Adipose tissue (tissue), 3 donors: Measurements from ENCODE around the gene PHACTR3. TPM values are rescaled to one million over a fixed set of nuclear protein-coding genes. Genes with fewer than 3 reads are reported as not detected.

Experiments used
- H3K27ac ChIP-seq: one replicate; pipeline ENCODE4 v1.5.1; 2013; ENCODE audit warnings: low read depth, low read length
- WGBS, 3 donors: extraction: QIAGEN DNeasy Blood & Tissue Kit; methylation state at CpG; one replicate each; pipeline ENCODE4 v1.1.7; 2013; 5-methylcytosine and 5-hydroxymethylcytosine counted together
- polyA plus RNA-seq, 3 donors: library from polyadenylated mRNA; stranded (reverse); fragments of 200-250 nt; gene quantifications; one replicate each; pipeline ENCODE4 v1.2.3, GENCODE V29; 2013
- donor health status: healthy with polysubstance abuse.
- donor health status: Bipolar disorder and iron deficiency.
- donor health status: healthy.

The PHACTR3 gene
- polyA plus RNA-seq, 3 donors = 0.10 to 0.42 TPM; not detected in 1

GRCh38 chr20:59631751-59632540, 27.6 kb downstream of the PHACTR3 start:
- H3K27ac ChIP-seq = no peak overlapping the region
- WGBS, 3 donors = 84 to 91% (median 90%) methylated on average over 14 of the region's 14 CpGs

GRCh38 chr20:59632541-59633113, 28.3 kb downstream of the PHACTR3 start:
- H3K27ac ChIP-seq = no peak overlapping the region
- 75 to 81% (median 80%) methylated on average over 8 of the region's 8 CpGs for WGBS, 3 donors

GRCh38 chr20:59633656-59634251, 29.4 kb downstream of the PHACTR3 start:
- no peak overlapping the region for H3K27ac ChIP-seq
- 72 to 90% (median 84%) methylated on average over 6 of the region's 6 CpGs for WGBS, 3 donors

GRCh38 chr20:59634435-59635005, 30.2 kb downstream of the PHACTR3 start:
- H3K27ac ChIP-seq = no peak overlapping the region
- 71 to 74% (median 74%) methylated on average over 18 of the region's 18 CpGs for WGBS, 3 donors

- 43 to 83% (median 72%) methylated on average over 3 of the region's 3 CpGs for WGBS, 3 donors
- H3K27ac ChIP-seq = no peak overlapping the region
Observed at GRCh38 chr20:59636766-59637370, 32.5 kb downstream of the PHACTR3 start.

- WGBS, 3 donors = 73 to 90% (median 87%) methylated on average over 5 of the region's 5 CpGs
- no peak overlapping the region for H3K27ac ChIP-seq
Observed at GRCh38 chr20:59640267-59640666, 35.9 kb downstream of the PHACTR3 start.

- no peak overlapping the region for H3K27ac ChIP-seq
- WGBS, 3 donors = 68 to 76% (median 68%) methylated on average over 12 of the region's 12 CpGs
Observed at GRCh38 chr20:59643615-59644061, 39.3 kb downstream of the PHACTR3 start.

GRCh38 chr20:59644371-59644939, 40.1 kb downstream of the PHACTR3 start:
- WGBS, 3 donors = 79 to 90% (median 88%) methylated on average over 10 of the region's 10 CpGs
- H3K27ac ChIP-seq = no peak overlapping the region

- no peak overlapping the region for H3K27ac ChIP-seq
- WGBS, 3 donors = 73 to 77% (median 77%) methylated on average over 9 of the region's 9 CpGs
Observed at GRCh38 chr20:59645271-59645670, 40.9 kb downstream of the PHACTR3 start.

- no peak overlapping the region for H3K27ac ChIP-seq
- WGBS, 3 donors = 56 to 61% (median 60%) methylated on average over 7 of the region's 7 CpGs
Observed at GRCh38 chr20:59645761-59646171, 41.4 kb downstream of the PHACTR3 start.

- no peak overlapping the region for H3K27ac ChIP-seq
- 64 to 76% (median 75%) methylated on average over 3 of the region's 3 CpGs for WGBS, 3 donors
Observed at GRCh38 chr20:59646487-59646886, 42.1 kb downstream of the PHACTR3 start.

- no peak overlapping the region for H3K27ac ChIP-seq
Observed at GRCh38 chr20:59647271-59647670, 42.9 kb downstream of the PHACTR3 start.

GRCh38 chr20:59648466-59649070, 44.2 kb downstream of the PHACTR3 start:
- H3K27ac ChIP-seq = no peak overlapping the region
- WGBS, 3 donors = 39 to 62% (median 52%) methylated on average over 7 of the region's 7 CpGs

GRCh38 chr20:59650418-59650817, 46.1 kb downstream of the PHACTR3 start:
- no peak overlapping the region for H3K27ac ChIP-seq
- WGBS, 3 donors = 50 to 57% (median 53%) methylated on average over 5 of the region's 5 CpGs

- 47 to 79% (median 71%) methylated on average over 2 of the region's 2 CpGs for WGBS, 3 donors
- no peak overlapping the region for H3K27ac ChIP-seq
Observed at GRCh38 chr20:59652381-59652780, 48.0 kb downstream of the PHACTR3 start.

- no peak overlapping the region for H3K27ac ChIP-seq
Observed at GRCh38 chr20:59656417-59656816, 52.1 kb downstream of the PHACTR3 start.

- WGBS, 3 donors = 61 to 74% (median 65%) methylated on average over 1 of the region's 1 CpG
- H3K27ac ChIP-seq = no peak overlapping the region
Observed at GRCh38 chr20:59657459-59658046, 53.2 kb downstream of the PHACTR3 start.

- no peak overlapping the region for H3K27ac ChIP-seq
- 92 to 100% (median 95%) methylated on average over 2 of the region's 2 CpGs for WGBS, 3 donors
Observed at GRCh38 chr20:59660471-59660870, 56.1 kb downstream of the PHACTR3 start.
